K562 (cell line): ENCODE data around the gene ZBTB20. TPM values are rescaled to one million over a fixed set of nuclear protein-coding genes. Genes with fewer than 3 reads are reported as not detected.

Experiments
- ATAC-seq: fragments of 200-7000 bp; cut with Tn5 transposase; 3 replicates; pipeline ENCODE4 v1.9.1; 2020; ENCODE audit warnings: moderate library complexity
- BruUV-seq: library from RNA; stranded (reverse); fragments of 400-500 nt; replicated peaks from 2 replicates; lab custom pipeline; 2021; lab: Mats Ljungman, UMichigan
- CTCF ChIA-PET: fragments of 300-600 bp; formaldehyde crosslinking; extraction: SDS; loops from one replicate; lab custom pipeline; 2021; ENCODE audit warnings: low intra/inter-chr PET ratio; lab: Yijun Ruan, JAX
- POLR2A ChIA-PET: fragments of 300-600, 350-650 bp; sonication (Branson Sonifier 250); formaldehyde crosslinking; extraction: SDS; loops from one replicate; lab custom pipeline; 2021; ENCODE audit warnings: antibody characterized with exemption, inconsistent platforms; lab: Yijun Ruan, JAX
- DNase-seq, 4 experiments: peaks; one replicate each; pipeline versions ENCODE4 v3.0.0 to v3.0.0-alpha.2; 2011 to 2018; ENCODE audit warnings: low spot score in 3 of 4, mixed read lengths in 3 of 4; ENCODE audit errors: extremely low read depth in 1 of 4
- FAIRE-seq: peaks from 2 replicates; lab custom pipeline; 2011; peaks lifted over from hg19 to GRCh38; lab: Jason Lieb, UNC
- H2AFZ ChIP-seq: 2 replicates; pipeline ENCODE4 v1.6.0; 2011; ENCODE audit warnings: low read depth, low read length, control low read depth, inconsistent platforms
- H3K27ac ChIP-seq: fragments of 200-600 bp; 3 replicates; pipeline ENCODE4 v1.8.0; 2011; ENCODE audit warnings: low read depth, mild to moderate bottlenecking, control low read depth, inconsistent platforms, low read length, moderate library complexity, mixed read lengths; ENCODE audit errors: extremely low read depth
- H3K27me3 ChIP-seq, 2 experiments: fragments of 300-600 bp in 1 of 2; 2 replicates in 1 of 2; 3 replicates in 1 of 2; pipeline versions ENCODE4 v1.6.0 to v1.8.0; 2011; ENCODE audit warnings: inconsistent platforms in 2 of 2, low read length in 2 of 2, mild to moderate bottlenecking in 1 of 2, mixed read lengths in 1 of 2, moderate library complexity in 1 of 2; ENCODE audit not compliant: control insufficient read depth in 2 of 2, insufficient read depth in 2 of 2
- H3K36me3 ChIP-seq: fragments of 300-600 bp; 3 replicates; pipeline ENCODE4 v1.8.0; 2011; ENCODE audit warnings: mild to moderate bottlenecking, low read length, inconsistent platforms; ENCODE audit not compliant: control insufficient read depth, insufficient read depth
- H3K4me1 ChIP-seq, 2 experiments: fragments of 200-600 bp in 1 of 2; replicated peaks in 1 of 2; 2 replicates in 1 of 2; 3 replicates in 1 of 2; pipeline versions ENCODE4 v1.5.1 to v1.8.0; 2011; ENCODE audit warnings: inconsistent platforms in 2 of 2, low read length in 2 of 2, mild to moderate bottlenecking in 1 of 2, mixed read lengths in 1 of 2, moderate library complexity in 1 of 2; ENCODE audit not compliant: control insufficient read depth in 2 of 2, insufficient read depth in 2 of 2
- H3K4me2 ChIP-seq: 2 replicates; pipeline ENCODE4 v1.6.1; 2011; ENCODE audit warnings: low read length, control low read depth, inconsistent platforms, mixed read lengths; ENCODE audit not compliant: insufficient read depth
- H3K4me3 ChIP-seq: fragments of 200-600 bp; sonication (generic), shearing (Covaris generic); 2 replicates; pipeline ENCODE4 v1.5.1; 2016; ENCODE audit warnings: control low read depth, inconsistent platforms
- H3K79me2 ChIP-seq: fragments of 200-600 bp; 3 replicates; pipeline ENCODE4 v1.8.0; 2011; ENCODE audit warnings: low read length, inconsistent platforms; ENCODE audit not compliant: control insufficient read depth, insufficient read depth
- H3K9ac ChIP-seq, 2 experiments: 2 replicates each; pipeline versions ENCODE4 v1.6.0 to v1.6.1; 2011; ENCODE audit warnings: low read depth in 2 of 2, low read length in 2 of 2, control low read depth in 1 of 2, inconsistent platforms in 1 of 2, mild to moderate bottlenecking in 1 of 2, mixed read lengths in 1 of 2; ENCODE audit not compliant: insufficient read depth in 1 of 2
- H3K9me1 ChIP-seq: one replicate; pipeline ENCODE4 v1.6.0; 2011; ENCODE audit warnings: inconsistent platforms, mild to moderate bottlenecking, low read length, moderate library complexity; ENCODE audit not compliant: control insufficient read depth, insufficient read depth
- H3K9me3 ChIP-seq: replicated peaks from 2 replicates; pipeline ENCODE4 v1.5.1; 2011; ENCODE audit warnings: low read depth, low read length, inconsistent platforms; ENCODE audit not compliant: control insufficient read depth, insufficient read depth
- H4K20me1 ChIP-seq: replicated peaks from 2 replicates; pipeline ENCODE4 v1.6.1; 2011; ENCODE audit warnings: low read length, inconsistent platforms, mixed read lengths; ENCODE audit not compliant: control insufficient read depth, insufficient read depth
- AFF4 ChIP-seq: sonication (generic); formaldehyde crosslinking; IDR thresholded peaks from 2 replicates; pipeline ENCODE4 v1.8.0; 2023; ENCODE audit warnings: mild to moderate bottlenecking, missing genetic modification reagents
- ATF3 ChIP-seq, 2 experiments: fragments of 450-650 bp in 1 of 2; sonication (generic) in 1 of 2; formaldehyde crosslinking in 1 of 2; IDR thresholded peaks in 1 of 2; conservative IDR thresholded peaks in 1 of 2; 2 replicates each; pipeline versions ENCODE4 v1.6.1 to v1.8.1; 2016 to 2023; ENCODE audit warnings: mild to moderate bottlenecking in 2 of 2, moderate library complexity in 2 of 2, inconsistent platforms in 1 of 2, missing genetic modification reagents in 1 of 2
- CTCF ChIP-seq, 3 experiments: IDR thresholded peaks in 2 of 3; conservative IDR thresholded peaks in 1 of 3; 2 replicates each; pipeline ENCODE4 v1.5.1; 2011 to 2012; ENCODE audit warnings: low read length in 3 of 3, mild to moderate bottlenecking in 3 of 3, control low read depth in 2 of 3, improper control_type of control experiment in 1 of 3, inconsistent platforms in 1 of 3, low read depth in 1 of 3, mixed read lengths in 1 of 3, moderate library complexity in 1 of 3; ENCODE audit not compliant: insufficient read depth in 2 of 3
- GTF3C2 ChIP-seq: IDR thresholded peaks from 3 replicates; pipeline ENCODE4 v1.6.1; 2011; ENCODE audit warnings: borderline replicate concordance, mild to moderate bottlenecking, moderate library complexity; ENCODE audit not compliant: insufficient read length; ENCODE audit errors: extremely low read depth
- KAT8 ChIP-seq: fragments of 450-650 bp; IDR thresholded peaks from 2 replicates; pipeline ENCODE4 v1.6.1; 2016; ENCODE audit warnings: low read depth, mild to moderate bottlenecking
- KHSRP ChIP-seq: fragments of 450-650 bp; IDR thresholded peaks from 2 replicates; pipeline ENCODE4 v1.6.1; 2017
- ZBTB43 ChIP-seq: sonication (generic); formaldehyde crosslinking; IDR thresholded peaks from 2 replicates; pipeline ENCODE4 v1.8.0; 2023; ENCODE audit warnings: mild to moderate bottlenecking, missing genetic modification reagents
- ZNF551 ChIP-seq: fragments of 250-450 bp; sonication (Bioruptor Pico); IDR thresholded peaks from 2 replicates; pipeline ENCODE4 v1.5.0; 2021; ENCODE audit warnings: mild to moderate bottlenecking, moderate library complexity
- WGBS: fragments of 100-300 bp; shearing (Covaris generic); methylation state at CpG from one replicate; pipeline ENCODE4 v1.1.6; 2016; ENCODE audit warnings: low coverage, mixed read lengths; ENCODE audit not compliant: insufficient coverage; ENCODE audit errors: missing lambda C conversion rate; 5-methylcytosine and 5-hydroxymethylcytosine counted together
- in situ Hi-C: fragments of 300-500 bp; cut with MboI; formaldehyde crosslinking; loops from 4 replicates; pipeline ENCODE4 v1.15.0; 2018; ENCODE audit warnings: inconsistent platforms, mixed read lengths
- intact Hi-C: fragments of 100-400 bp; cut with micrococcal nuclease; formaldehyde crosslinking; loops from 2 replicates; pipeline ENCODE4 v1.14.2; 2022
- polyA plus RNA-seq, 8 experiments: library from polyadenylated mRNA; depleted of rRNA in 4 of 8; stranded (reverse) in 5 of 8; unstranded in 3 of 8; fragments of >200 nt; fragmentation: Nextera tagmentation in 2 of 8; fragmentation: Illumina TruSeq in 1 of 8; extraction: Ambion mirVana in 2 of 8; extraction: Trizol in 1 of 8; gene quantifications; 2 replicates each; pipeline versions ENCODE4 v1.2.1 to v1.2.3, GENCODE V29; 2011 to 2014; ENCODE audit warnings: inconsistent platforms in 1 of 8, missing spikeins in 1 of 8
- total RNA-seq, 7 experiments: library from RNA; depleted of rRNA in 6 of 7; stranded (reverse); fragments of >200 nt in 6 of 7; fragmentation: Illumina TruSeq in 2 of 7; extraction: Trizol in 2 of 7; gene quantifications; 2 replicates each; pipeline versions ENCODE4 v1.2.1 to v1.2.3, GENCODE V29; 2011 to 2021; ENCODE audit warnings: low replicate concordance in 1 of 7

Gene ZBTB20
- total and polyA plus RNA-seq, 9 of the 15 experiments (the other 6 are each of a cell fraction or from before 2014, with no cell fraction given): 0.17 to 1.7 (median 0.45) TPM

GRCh38 chr3:114496466-114496865, 650.6 kb downstream of the ZBTB20 start (continued):
- TF ChIP-seq GTF3C2 (no peak), KHSRP (no peak)

- no TSS peak for BruUV-seq
- Histone ChIP-seq H3K9ac (no peak overlapping the region), H3K36me3 (no peaks in the 10 kb centered on the region), H3K9me1 (no peaks in the 10 kb centered on the region), H3K27ac (no peak overlapping the region), H3K27me3 (no peaks in the 10 kb centered on the region), H3K4me3 (no peak overlapping the region), H3K4me1 (peaks cover 0 to 2% of the 10 kb centered on the region in 2 experiments; a peak in 2 of 5 replicates), H2AFZ (no peak overlapping the region), H4K20me1 (no peaks in the 10 kb centered on the region), H3K9me3 (no peaks in the 10 kb centered on the region), H3K79me2 (no peaks in the 10 kb centered on the region), H3K4me2 (no peak overlapping the region)
- ChIA-PET POLR2A (interaction anchor here (0.6 kb wide), 1 partner anchor 24 kb away, joined by 4 read pairs; no protein-coding TSS in a partner anchor), CTCF (no interaction called here)
- no peak for ATAC-seq
- in situ Hi-C loops: no loop called here
- FAIRE-seq: no peak
- no peak for DNase-seq
- 0% methylated on average over 1 of the region's 1 CpG for WGBS
- intact Hi-C loops: no loop called here
- no peak for TF ChIP-seq ATF3 (IDR thresholded peaks at IDR 0.05)
- TF ChIP-seq ATF3 (CRISPR knock-in tag; conservative IDR thresholded peaks at IDR 0.05): no peak
- no peak for TF ChIP-seq ZBTB43 (CRISPR knock-in tag)
- no peak for TF ChIP-seq AFF4 (CRISPR knock-in tag)
- no peak for TF ChIP-seq CTCF (IDR thresholded peaks at IDR 0.05 in 2 of 3, conservative IDR thresholded peaks at IDR 0.05 in 1 of 3; ENCODE audit: insufficient read depth in 2 of 3, low read depth in 1 of 3, low read length in 3 of 3)
- no peak for TF ChIP-seq KAT8
- TF ChIP-seq ZNF551: no peak
These were observed 651.1 kb downstream of the ZBTB20 start for GRCh38 chr3:114496021-114496434.
